HG03103 (cell line): ENCODE measurements around the gene HOXA5.

Experiments used
- ATAC-seq: cut with Tn5 transposase; IDR thresholded peaks from one replicate; pipeline ENCODE4 v1.9.1; 2021; ENCODE audit warnings: low read depth; ENCODE audit not compliant: unreplicated experiment

The HOXA5 gene

DNA sequence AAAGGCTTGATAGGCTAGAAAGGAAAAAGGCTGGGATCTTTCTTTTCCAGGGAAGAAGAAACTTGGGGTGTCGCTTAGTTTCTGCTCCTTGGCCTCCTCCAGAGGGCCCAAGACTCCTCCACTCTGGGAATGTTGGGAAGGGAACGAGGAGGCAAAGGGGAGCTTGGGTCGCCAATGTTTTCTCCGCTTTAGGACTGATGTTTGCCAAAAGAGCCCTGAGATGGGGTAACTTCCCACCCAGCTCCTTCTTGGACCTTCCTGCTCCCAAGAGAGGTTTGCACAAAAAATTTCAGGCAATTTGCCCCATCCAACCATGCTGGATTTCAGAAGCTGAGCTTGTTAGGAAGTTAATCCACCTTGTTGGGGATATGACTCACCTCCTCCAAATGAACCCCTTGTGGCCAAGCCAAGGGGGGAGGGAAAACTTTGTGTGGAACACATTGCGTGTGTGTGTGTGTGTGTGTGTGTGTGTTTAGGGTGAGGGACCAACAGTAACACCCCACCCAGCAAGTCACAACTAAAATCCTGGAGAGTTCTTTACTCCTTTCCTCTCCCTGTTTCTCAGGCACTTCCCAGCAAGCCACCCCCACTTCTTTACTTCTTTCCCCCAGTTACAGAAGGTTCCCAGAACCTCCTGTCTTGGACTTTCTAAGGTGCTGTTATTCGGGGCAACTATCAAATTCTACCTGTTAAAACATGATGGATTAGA is 32.3 kb downstream of the HOXA5 start:
- ATAC-seq: no peak

DNA sequence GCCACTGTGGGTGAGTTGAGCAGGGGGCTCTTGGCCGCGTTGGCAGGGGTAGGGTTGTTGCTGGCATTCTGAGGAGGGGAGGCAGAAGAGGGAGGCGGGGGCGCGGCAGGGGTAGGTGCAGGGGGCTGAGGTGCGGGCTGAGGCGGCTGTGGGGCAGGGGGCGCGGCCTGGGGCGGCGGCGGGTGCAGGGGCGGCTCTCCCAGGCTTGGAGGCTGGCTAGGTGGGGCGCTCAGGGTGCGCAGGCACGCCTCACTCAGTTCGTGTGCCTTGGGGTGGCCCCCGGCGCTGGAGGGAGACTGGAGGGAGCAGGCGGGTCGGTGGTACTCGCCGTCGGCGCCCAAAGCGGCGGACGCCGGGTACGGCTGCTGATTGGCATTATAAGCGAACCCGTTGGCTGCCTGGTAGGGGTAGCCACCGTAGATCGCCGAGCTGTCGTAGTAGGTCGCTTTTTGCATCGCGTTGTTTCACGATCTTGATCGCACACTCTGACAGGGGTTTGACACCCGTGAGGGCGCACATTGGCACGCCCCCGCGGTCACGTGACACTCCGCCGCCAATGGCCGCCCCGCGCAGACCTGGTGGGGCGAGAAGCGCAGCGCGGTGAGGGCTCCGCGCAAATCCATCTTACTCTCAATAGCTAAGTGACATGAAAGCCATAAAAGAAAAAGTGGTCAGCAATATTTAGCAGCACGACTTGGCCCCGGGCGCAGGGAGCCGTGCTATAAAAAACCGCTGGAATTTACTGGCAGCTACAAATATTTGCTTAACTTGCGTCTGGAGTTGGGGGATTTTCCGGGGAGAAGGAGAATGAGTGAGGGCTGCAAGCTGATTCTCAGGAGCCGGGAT is 33.1 kb downstream of the HOXA5 start:
- ATAC-seq: no peak

DNA sequence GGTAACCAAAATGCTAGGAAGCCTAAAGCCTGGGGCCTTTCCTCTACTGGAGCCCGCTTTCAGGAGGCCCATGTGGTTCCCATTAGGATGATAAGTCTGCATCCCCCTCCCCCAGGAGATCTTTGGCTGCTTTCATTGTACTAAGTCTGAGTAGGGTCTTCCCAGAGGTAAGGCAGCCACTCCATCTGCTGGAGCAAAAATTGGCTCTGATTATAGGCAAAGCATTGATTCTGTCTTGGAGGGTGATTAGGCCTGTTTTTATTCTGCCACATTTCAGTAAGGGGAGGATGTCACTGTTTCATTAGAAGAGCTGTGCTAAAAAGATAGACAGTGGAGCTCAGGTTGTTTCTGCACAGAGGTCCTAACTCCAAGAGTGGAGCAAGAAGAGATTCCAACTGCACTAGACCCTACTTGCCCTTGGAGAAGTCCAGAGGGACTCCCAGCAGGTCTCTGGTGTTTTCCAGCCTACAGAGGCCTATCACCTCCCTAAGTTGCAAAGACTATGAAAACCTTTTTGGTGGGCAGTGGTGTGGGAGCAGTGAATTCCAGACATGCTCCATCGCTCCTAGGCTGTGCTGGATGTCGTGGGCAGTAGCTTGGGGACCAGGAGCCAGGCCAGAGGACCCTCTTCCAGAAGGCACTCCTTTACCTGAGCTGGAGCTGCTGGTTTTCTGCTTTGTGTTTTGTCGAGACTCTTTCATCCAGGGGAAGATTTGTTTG is 33.9 kb downstream of the HOXA5 start:
- no peak for ATAC-seq

DNA sequence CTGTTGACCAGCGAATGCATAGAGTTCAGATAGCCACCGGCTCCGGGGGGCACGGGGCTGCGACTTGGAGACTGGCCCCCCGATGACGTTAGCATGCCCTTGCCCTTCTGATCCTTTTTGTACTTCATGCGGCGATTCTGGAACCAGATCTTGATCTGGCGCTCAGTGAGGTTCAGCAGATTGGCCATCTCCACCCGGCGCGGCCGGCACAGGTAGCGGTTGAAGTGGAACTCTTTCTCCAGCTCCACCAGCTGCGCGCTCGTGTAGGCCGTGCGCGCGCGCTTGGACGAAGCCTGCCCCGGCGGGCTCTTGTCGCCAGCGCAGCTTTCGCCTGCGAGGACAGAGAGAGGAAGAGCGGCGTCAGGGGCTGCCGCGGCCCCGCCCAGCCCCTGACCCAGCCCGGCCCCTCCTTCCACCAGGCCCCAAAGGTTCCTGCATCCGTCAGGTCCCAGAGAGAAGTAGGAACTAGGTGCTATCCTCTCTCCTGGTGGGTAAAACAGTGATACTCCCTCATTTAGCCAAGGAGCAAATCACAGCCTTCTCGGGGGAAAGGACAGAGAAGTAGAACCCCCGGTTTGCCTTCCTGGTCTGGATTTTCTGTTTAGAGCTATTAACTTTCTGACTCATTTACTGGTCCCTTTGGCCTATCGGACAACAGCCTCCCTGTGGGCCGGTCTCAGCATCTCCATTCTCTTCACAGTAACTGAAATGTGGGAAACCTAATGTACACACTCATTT is 34.9 kb downstream of the HOXA5 start:
- ATAC-seq: no peak

GRCh38 chr7:27107391-27108381 is 35.8 kb downstream of the HOXA5 start:
- ATAC-seq: no peak

GRCh38 chr7:27106901-27107240 is 36.6 kb downstream of the HOXA5 start:
- no peak for ATAC-seq

GRCh38 chr7:27106181-27106900 is 37.1 kb downstream of the HOXA5 start:
- no peak for ATAC-seq

GRCh38 chr7:27105301-27106031 is 38.0 kb downstream of the HOXA5 start:
- no peak for ATAC-seq

- ATAC-seq: no peak
Observed at GRCh38 chr7:27104341-27105058, 39.0 kb downstream of the HOXA5 start.

DNA sequence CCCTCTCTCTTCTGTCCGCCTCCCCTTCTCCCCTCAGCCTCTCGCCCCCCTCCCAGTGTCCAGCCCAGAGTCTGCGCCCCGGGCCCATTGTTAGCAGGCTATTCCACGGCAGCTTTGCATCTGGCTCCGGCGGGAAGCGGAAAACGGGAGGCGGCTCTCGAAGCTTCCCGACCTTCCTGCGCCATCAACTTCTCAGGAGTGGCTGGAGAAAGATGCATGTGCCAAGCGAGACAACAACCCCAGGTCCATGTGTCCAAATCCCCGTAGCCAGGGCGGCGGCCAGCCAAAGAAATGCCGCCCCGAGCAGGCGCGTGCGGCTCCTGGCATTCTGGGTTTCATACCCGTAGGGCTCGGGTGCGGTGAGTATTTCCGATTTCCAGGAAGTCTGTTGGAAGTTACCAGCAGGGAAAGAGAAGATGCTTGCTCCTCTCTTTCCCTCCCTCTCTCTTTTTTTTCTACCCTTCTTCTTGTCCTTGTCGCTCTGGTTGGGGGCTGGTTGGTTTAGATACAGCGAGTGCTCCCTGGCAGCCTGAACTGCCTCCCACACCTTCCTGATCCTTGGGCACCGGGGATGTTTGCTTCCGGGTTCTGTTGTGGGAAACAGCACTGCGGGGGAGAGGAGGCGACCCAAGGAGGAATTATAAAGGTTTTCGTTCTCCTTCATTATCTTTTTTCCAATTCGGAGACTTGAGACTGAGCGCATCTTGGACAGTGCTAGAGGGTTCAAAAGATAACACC is 39.8 kb downstream of the HOXA5 start:
- ATAC-seq: no peak

DNA sequence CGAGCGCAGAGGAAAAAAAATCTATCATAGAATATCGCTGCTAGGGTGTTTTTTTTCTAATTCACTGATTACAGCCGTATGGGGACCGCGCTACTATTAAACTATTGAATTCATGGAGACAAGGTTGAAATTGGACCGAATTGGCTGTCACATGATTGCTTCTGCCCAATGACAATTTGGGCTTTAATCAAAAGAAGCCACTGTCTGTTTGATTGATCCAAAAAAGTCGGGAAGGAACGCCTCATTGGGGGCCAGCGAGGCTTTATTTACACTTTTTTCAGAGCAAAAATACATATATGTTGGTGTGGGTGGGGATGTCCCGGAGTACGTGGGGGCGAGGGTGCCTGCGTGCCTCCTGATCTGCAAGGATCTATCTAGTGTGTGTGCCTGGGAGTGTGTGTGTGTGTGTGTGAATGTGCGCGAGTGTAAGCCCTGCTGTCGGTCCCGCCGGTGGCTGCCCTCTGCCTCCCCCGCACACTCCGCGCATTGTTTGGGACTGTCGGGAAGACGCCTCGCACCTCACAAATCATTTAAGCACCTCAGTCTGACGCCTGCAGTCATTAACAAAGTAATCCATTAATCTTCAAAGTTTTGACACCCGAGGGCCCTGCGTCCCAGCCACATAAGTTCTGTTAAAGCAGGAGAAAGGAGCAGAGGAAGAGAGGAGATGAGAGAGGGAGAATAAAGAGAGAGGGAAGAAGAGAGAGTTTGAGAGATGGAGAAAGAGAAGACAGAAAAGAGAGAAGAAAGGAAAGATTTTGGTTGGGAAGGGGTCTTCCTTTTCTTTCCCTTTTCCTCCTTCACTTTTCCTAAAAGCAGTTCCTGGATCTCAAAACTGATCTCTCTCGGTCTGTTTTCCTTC is 40.7 kb downstream of the HOXA5 start, which contains the start of gene HOXA2:
TSS of gene HOXA2 (minus strand) at position 103 of the 862 bp plus-strand sequence. CDS start 183 bp downstream, outside the sequence.
- ATAC-seq: no peak

- no peak for ATAC-seq
Observed at GRCh38 chr7:27101957-27102580, 41.4 kb downstream of the HOXA5 start.

GRCh38 chr7:27101171-27101956 is 42.1 kb downstream of the HOXA5 start:
- no peak for ATAC-seq

GRCh38 chr7:27100694-27101170 is 42.7 kb downstream of the HOXA5 start:
- no peak for ATAC-seq
